Erythroblast (primary cell): ENCODE results near the gene C9orf85.

Experiments used
- DNase-seq, 2 experiments: peaks; one replicate each; lab custom pipeline; 2025; lab: John Stamatoyannopoulos, UW
- GATA1 ChIP-seq: IDR thresholded peaks from 2 replicates; pipeline ENCODE4 v1.6.1; 2011; ENCODE audit warnings: low read depth, mild to moderate bottlenecking, control low read depth, low read length, moderate library complexity
- POLR2A ChIP-seq: IDR thresholded peaks from 2 replicates; pipeline ENCODE4 v1.6.1; 2011; ENCODE audit warnings: mild to moderate bottlenecking, low read length

C9orf85 gene

GRCh38 chr9:71920456-71921189 lies 9.2 kb downstream of the C9orf85 start:
- DNase-seq = no peak
- TF ChIP-seq POLR2A (no peak), GATA1 (no peak)

DNA sequence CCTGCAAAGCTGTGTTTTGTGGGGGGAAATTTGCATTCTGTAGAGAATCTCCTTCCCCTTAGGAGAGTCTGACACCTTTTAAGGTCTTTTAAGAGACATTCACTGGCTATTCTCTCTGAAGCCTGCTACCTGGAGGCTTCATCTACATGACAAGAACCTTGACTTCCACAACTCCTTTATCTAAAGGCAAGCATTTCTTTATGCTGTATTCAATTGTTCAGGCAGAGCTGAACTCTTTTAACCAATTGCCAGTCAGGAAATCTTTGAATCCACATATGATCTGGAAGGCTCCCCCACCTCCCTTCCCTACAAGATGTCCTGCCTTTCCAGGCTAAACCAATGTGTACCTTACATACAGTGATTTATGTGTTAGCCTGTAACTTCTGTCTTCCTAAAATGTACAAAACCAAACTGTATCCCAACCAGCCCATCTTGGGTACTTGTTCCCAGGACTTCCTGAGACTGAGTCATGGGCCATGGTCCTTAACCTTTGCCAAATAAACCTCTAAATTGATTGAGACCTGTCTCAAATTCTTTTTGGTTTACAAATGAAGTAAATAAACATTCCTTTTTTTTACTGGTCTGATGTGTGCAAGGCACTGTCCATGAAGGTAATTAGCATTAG lies 9.9 kb downstream of the C9orf85 start:
- TF ChIP-seq GATA1 (no peak), POLR2A (no peak)
- DNase-seq = no peak

DNA sequence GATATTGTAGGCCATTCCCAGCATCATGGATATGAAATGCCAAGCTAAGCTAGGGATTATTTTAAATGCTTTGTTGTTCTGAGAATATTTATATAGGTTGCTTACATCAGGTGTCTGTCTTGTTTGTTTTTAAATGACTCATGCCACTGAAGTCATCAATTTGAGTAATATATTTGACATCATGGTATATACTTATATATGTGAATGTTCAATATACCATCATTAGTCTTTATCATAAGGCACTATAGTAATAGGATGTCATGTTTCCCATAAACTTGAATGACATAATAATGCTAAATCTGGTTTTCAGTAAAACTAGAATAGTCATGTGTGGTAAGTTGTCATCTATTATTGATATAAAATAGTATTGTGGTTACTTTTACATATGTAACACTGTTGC lies 13.1 kb downstream of the C9orf85 start:
- TF ChIP-seq POLR2A = no peak
- no peak for TF ChIP-seq GATA1
- DNase-seq = no peak

GRCh38 chr9:71925834-71926233 lies 14.4 kb downstream of the C9orf85 start:
- no peak for DNase-seq
- TF ChIP-seq GATA1 (no peak), POLR2A (no peak)

- TF ChIP-seq GATA1 (no peak), POLR2A (no peak)
- DNase-seq = no peak
These were observed 16.9 kb downstream of the C9orf85 start for GRCh38 chr9:71928376-71928775.

DNA sequence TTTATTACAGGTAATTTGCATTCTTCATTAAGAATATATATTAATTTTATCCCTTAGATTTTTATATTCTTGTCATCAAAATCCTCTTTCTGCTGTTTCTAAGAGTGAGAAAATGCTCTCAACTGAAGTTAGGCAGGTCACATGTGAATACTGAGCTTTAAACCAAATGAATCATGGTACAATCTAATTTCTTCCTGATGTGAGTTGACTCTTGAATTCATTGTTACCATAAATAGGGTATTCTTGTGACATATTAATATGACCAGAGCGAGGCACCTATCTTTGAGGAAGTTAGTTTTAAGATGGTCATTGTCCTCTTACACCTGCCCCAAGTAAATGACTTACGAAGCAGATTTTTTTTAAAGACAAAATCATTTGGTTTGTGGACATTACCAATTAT lies 17.4 kb downstream of the C9orf85 start:
- TF ChIP-seq GATA1 = no peak
- no peak for TF ChIP-seq POLR2A
- DNase-seq = no peak

- no peak for TF ChIP-seq POLR2A
- TF ChIP-seq GATA1 = no peak
- no peak for DNase-seq
These were observed 17.8 kb downstream of the C9orf85 start for GRCh38 chr9:71929223-71929622.

DNA sequence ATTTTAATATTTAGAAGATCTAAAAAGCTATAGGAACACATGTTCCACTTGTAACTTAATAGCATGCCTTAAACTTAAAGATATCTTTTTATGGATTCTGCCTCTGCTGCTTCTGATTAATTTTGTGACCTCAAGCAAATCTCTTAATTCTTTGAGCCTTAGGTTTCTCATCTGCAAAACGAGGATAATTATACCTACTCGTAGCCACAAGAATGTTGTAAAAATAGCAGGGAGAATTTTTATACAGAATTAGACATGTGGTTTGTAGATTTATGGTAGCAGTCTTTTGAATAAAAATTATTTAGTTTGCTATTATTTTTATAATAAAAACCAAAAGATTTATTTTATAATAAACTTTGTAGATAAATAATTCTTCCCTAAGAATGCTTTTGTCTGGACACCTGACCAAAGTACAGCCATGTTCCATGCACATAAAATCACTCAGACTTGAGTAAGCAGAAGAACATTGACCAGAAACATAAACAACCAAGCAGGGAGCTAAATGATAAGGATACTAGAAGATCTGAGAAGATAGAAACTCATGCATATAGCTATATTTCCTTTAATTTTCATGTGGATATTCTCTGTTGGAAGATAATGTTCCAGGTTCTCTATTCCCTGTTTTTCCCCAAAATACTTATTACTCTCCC lies 18.5 kb downstream of the C9orf85 start:
- no peak for DNase-seq
- TF ChIP-seq POLR2A (no peak), GATA1 (no peak)

DNA sequence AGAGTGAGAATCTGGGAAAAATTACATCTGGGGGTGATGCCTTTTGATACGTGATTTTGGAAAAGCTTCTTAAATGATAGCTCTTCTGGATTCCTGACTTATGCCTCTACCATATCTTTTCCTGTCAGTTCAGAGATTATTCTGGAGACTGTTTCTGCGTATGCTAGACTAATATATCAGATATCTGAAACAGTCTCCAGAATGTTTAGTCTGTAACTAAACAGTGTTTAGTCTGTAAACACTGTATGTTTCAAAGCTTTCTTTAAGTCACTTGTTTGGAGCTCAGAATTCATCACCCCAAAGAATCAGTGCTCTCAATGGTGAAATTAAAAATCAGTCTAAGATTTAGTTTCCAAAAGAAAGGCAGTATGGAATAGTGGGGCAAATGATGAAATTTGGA lies 19.7 kb downstream of the C9orf85 start:
- DNase-seq = no peak
- TF ChIP-seq GATA1 = no peak
- TF ChIP-seq POLR2A = no peak

DNA sequence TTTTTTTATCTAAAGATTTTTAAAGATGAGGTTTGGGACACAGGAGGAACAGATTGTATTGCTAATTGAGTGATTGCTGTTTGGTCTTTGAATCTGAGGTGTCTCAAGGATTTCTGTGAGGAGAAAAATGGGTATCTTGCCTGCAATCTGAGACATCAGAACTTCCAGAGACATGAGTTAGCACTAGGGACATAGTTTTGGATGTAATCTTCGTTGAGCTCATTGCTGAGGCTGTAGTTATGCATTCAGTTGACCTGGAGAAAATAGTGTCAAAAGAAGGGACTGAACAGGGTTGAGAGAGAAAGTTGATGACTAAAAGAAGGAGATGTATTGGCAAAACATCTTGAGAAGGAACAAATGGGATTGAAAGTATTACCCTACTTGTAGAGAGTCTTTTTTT lies 24.6 kb downstream of the C9orf85 start:
- TF ChIP-seq POLR2A = no peak
- TF ChIP-seq GATA1 = no peak
- no peak for DNase-seq

- no peak for DNase-seq
- no peak for TF ChIP-seq GATA1
- no peak for TF ChIP-seq POLR2A
These were observed 25.7 kb downstream of the C9orf85 start for GRCh38 chr9:71937070-71937625.

DNA sequence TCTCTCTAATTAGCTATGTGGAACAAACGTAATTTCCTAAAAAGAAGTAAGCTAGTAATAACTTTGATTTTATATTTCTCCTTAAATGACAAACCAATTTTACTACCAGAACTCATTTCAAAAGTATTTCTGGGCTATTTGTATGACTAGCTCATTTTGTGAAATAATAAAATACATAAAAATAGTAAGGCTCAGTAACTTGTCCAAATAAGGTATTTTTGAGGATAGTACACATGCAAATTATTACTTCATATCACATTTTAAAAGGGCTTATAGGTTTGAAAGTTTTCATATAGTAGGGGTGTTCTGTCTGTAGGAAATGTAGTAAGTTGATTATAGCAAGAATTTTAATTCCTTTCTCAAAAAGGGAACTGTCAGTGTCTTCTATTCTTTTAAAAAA lies 26.5 kb downstream of the C9orf85 start:
- no peak for TF ChIP-seq GATA1
- TF ChIP-seq POLR2A = no peak
- DNase-seq = no peak

GRCh38 chr9:71941060-71941568 lies 29.7 kb downstream of the C9orf85 start:
- no peak for TF ChIP-seq GATA1
- no peak for TF ChIP-seq POLR2A
- DNase-seq = no peak

GRCh38 chr9:71941998-71942567 lies 30.6 kb downstream of the C9orf85 start:
- TF ChIP-seq GATA1 (no peak), POLR2A (no peak)
- no peak for DNase-seq
